NCI-H526 (cell line): ENCODE data around the gene FMN1.

Experiments used
- DNase-seq, 2 experiments: peaks; one replicate each; lab custom pipeline; 2025; lab: John Stamatoyannopoulos, UW

FMN1 gene

DNA sequence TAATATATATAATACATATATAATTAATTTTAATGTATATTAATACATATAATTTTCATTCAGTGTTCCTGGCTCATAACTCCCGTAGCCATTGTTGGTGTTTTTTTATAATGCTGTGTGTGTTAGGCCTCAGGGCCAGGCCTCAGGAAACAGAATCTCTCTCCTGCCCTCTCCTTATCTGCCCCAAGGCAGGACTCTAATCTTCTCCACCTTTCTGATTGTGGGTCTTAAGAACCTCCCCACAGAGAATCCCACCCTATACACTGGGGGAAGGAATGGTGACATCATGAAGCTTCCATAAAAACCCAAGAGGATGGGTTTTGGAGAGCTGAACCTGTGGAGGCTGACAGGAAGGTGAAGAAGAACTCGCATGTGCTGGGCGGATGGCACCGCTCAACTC, 4.0 kb upstream of the FMN1 start:
- DNase-seq = no peak

DNA sequence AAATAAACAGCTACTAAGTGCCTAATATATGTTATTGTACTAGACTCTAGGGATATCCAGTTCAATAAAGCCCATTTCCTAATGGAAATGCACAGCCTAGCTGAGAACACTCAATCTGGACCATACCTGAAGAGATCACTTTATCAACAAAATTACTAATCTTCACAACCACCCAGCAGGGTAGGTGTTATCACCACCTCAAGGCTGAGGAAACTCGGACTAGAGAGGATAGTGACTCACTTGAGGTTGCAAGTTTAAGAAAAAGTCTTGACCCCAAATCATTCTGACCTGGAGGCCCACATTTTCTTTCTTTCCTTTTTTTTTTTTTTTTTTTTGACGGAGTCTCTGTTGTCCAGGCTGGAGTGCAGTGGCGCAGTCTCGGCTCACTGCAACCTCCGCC, 3.1 kb upstream of the FMN1 start:
- no peak for DNase-seq

- DNase-seq = peak; percentile 40 to 45
These were observed 277 bp downstream of the FMN1 start for GRCh38 chr15:33194237-33194636.

GRCh38 chr15:33191591-33191990, 2.9 kb downstream of the FMN1 start:
- peak in 1 of 2 experiments; percentile 18 for DNase-seq

DNA sequence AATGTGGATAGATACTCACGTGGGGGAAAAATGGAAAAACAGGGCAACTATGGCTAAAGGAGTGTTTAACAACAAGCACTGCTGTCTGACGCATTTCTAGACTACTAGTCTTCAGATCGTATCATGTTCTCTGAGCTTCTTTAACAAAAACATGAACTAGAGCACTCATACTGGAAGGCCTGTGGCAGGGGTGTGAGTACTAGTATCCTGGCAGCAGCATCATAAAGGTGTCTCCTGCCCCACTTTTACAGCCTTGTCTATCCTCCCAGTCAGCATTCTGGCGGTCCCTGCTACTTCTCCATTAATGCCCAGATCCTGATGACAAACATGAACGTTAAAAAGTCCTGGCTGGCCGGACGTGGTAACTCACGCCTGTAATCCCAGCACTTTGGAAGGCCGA, 4.0 kb downstream of the FMN1 start:
- DNase-seq = no peak

GRCh38 chr15:33188641-33189257, 5.8 kb downstream of the FMN1 start:
- no peak for DNase-seq

DNA sequence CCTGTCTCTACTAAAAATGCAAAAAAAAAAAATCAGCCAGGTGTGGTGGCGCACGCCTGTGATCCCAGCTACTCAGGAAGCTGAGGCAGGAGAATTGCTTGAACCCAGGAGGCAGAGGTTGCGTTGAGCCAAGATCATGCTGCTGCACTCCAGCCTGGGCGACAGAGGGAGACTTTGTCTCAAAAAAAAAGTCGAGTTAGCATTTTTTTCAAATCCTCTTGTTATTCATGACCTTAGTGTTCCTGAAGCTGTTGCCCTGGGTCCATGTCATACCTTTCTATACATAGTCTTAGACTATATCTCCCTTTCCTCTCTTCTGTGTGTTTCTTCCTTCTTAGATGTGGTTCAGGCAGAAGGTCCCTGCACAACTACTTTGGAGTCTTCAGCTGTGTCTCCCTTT, 6.4 kb downstream of the FMN1 start:
- no peak for DNase-seq

- no peak for DNase-seq
These were observed 11.2 kb downstream of the FMN1 start for GRCh38 chr15:33183334-33183733.

GRCh38 chr15:33182926-33183325, 11.6 kb downstream of the FMN1 start:
- no peak for DNase-seq

DNA sequence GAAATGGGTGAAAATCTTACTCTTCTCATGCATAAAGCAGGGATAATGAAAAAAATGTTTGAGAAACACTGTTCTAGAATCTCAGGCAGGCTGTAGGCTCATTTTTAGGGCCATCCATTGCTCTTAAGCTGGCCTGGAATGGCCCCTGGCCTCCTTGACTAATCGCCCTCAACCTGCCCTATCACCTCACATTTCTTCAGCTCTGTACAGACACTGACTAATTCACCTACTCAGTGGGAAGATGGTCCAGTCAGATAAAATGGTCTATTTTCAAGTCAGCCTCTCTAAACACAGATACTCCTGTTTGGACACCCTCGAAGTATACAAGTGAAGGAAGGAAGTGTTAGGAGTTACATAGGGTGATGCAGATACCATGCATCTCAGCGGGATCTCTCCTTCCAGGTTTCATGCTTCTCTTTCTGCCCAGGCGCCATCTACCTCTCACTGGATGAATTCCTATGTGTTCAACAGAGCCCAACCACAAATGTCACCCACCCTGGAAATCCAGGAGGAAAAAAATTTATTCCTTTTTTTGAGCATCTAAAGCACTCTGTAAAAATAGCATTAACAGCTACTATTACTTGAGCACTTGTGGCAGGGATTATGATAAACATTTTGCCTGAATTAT, 12.1 kb downstream of the FMN1 start:
- peak in 1 of 2 experiments; percentile 1 for DNase-seq

- no peak for DNase-seq
These were observed 14.6 kb downstream of the FMN1 start for GRCh38 chr15:33179874-33180273.

DNA sequence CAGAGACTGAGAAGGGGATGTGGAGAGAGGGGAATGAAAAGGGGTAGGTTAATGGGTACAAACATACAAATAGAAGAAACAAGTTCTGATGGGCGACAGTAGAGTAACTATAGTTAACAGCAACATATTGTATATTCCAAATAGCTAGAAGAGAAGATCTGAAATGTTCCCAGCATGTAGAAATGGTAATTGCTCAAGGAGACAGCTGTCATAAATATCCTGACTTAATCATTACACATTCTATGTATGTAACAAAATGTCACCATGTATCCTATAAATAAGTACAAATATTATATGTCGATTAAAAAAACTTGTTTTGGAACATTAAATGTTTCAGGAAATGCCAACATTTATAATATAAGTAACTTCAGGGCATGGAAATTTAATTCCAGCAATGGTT, 23.3 kb downstream of the FMN1 start:
- no peak for DNase-seq

- DNase-seq = no peak
These were observed 24.9 kb downstream of the FMN1 start for GRCh38 chr15:33169625-33170024.

GRCh38 chr15:33168444-33168843, 26.1 kb downstream of the FMN1 start:
- DNase-seq = no peak

DNA sequence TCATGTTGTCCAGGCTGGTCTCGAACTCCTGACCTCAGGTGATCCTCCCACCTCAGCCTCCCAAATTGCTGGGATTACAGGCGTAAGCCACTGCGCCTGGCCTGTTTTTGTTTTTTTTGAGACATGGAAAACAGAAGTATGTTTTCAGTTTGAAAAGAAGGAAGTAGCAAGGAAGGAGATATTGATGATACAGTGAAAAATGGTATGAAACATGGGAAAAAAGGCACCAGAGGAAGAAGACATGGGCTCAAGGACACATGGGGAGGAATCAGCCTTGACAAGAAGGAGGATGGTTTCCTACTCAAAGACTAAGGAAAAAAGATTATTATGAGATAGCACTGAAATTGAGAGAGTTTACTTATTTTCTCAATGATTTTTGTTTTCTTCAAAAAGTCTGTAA, 30.7 kb downstream of the FMN1 start:
- no peak for DNase-seq

DNA sequence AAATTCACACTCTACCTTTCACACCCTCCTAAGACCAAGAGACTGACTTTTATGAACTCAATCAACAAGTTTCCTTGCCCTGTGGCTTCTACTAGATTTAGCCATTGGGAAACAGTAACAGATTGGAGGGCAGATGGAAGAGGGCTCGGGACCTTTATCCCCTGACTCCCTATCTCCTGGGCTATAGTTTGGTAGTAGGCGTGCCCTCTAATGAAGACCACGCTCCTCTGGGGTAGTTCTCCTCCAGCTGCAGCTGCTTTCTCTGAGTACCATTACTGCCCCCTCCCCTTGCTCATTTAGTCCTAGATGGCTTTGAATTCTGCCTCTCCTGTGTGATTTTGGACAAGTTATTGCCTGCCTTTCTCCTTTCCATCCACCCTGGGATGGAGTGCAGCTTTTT, 33.3 kb downstream of the FMN1 start:
- no peak for DNase-seq

- DNase-seq = no peak
These were observed 33.8 kb downstream of the FMN1 start for GRCh38 chr15:33160581-33161165.

- DNase-seq = peak in 1 of 2 experiments; percentile 13
These were observed 34.6 kb downstream of the FMN1 start for GRCh38 chr15:33159726-33160453.

DNA sequence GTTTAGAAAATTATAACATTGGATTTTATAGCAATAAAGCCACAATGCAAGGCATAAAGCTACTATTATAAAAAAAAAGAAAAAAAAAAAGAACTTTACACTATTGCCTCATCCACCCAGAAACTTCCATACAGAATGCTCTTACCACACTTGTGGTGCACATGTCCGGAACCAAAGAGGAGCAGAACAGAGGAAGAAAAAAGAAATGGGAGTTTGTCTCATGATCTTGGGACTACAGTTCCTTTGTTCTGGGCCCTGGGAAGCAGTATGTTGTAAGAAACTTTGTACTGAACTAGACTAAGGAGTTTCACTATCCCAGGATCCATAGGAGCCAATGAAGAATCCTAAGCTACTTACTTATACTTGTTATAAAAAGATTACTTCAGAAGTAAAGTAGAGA, 36.1 kb downstream of the FMN1 start:
- DNase-seq = no peak

DNA sequence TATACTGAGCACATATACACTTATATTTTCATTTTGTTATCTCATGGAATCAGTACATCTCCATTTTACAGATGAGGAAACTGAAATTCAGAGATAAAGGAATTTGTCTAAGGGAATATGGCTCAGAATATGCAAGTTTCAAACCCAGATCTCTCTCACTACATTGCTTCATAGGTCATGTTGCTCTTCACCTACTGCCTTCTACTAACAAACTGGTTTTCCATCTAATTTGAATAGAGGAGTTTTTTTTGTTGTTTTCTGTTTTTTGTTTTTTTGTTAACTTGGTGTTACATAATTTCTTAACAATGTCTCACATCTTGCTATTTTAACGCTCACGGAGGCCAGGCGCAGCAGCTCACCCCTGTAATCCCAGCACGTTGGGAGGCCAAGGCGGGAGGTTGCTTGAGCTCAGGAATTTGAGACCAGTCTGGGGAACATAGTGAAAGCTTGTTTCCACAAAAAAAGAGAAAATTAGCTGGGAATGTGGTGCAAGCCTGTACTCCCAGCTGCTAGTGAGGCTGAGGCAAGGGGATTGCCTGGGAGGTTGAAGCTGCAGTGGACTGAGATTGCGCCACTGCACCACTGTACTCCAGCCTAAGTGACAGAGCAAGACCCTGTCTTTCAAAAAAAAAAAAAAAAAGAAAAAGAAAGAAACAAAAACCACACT, 37.0 kb downstream of the FMN1 start:
- DNase-seq = no peak

DNA sequence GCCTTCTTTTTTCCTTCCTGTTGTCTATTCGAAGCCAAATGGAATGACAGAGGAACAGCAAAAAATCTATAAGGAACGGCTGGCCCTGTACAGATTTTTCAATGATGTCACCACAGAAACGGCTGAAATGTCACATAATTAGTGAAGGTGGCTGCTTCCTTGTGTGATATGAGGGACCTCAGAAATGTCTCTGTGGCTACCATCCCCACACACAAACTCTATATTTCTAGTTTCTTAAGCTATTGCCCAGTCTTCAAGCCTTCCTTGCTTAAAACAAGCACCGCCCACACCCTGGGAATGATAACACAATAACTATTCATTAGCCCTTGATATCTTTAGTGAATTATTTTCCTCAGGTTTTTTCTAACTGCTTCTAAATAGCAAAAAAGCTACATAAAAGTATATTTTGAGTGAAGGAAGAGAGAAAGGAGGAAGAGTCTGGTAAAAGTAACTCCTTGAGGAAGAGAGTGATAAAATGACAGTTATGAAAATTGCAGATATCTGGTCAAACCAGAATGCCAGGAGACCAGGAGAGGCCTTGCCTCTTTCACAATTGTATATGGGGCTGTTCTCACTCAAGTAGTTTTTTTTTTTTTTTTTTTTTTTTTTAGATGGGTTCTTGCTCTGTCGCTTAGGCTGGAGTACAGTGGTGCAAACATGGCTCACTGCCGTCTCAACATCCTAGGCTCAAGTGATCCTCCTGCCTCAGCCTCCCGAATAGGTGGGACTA, 38.7 kb downstream of the FMN1 start:
- peak; percentile 30 to 60 for DNase-seq
